A549 (cell line): Measurements from ENCODE around the gene RAB27A. TPM values are rescaled to one million over a fixed set of nuclear protein-coding genes. Genes with fewer than 3 reads are reported as not detected.

ENCODE experiments used
- ATAC-seq, 2 experiments: fragments of 200-7000 bp in 1 of 2; fragments of >200 bp in 1 of 2; cut with Nextera tagmentation in 1 of 2; cut with Tn5 transposase in 1 of 2; 3 replicates each; pipeline versions ENCODE4 v1.8.0 to v1.9.1; 2018 to 2020; ENCODE audit warnings: mild to moderate bottlenecking in 1 of 2, moderate library complexity in 1 of 2
- CTCF ChIA-PET: fragments of 300-600 bp; sonication (Branson Sonifier 250); formaldehyde crosslinking; extraction: SDS; loops from one replicate; lab custom pipeline; 2021; ENCODE audit warnings: antibody characterized with exemption, inconsistent platforms; lab: Yijun Ruan, JAX
- POLR2A ChIA-PET: fragments of 350-600 bp; formaldehyde crosslinking; extraction: SDS; loops from one replicate; lab custom pipeline; 2021; ENCODE audit warnings: antibody characterized with exemption, inconsistent platforms; lab: Yijun Ruan, JAX
- DNase-seq, 2 experiments: peaks; one replicate each; pipeline versions ENCODE4 v3.0.0 to v3.0.0-alpha.2; 2011 to 2016; ENCODE audit warnings: low read depth in 1 of 2, low spot score in 1 of 2
- FAIRE-seq: peaks from 2 replicates; lab custom pipeline; 2011; peaks lifted over from hg19 to GRCh38; lab: Jason Lieb, UNC
- H3K27ac ChIP-seq, 2 experiments: fragments of >200 bp; sonication (Bioruptor Twin); formaldehyde crosslinking; 3 replicates each; pipeline ENCODE4 v1.5.1; 2016 to 2017
- H3K4me1 ChIP-seq: fragments of >200 bp; sonication (Bioruptor Twin); formaldehyde crosslinking; 3 replicates; pipeline ENCODE4 v1.6.1; 2016
- H3K4me2 ChIP-seq: fragments of >200 bp; sonication (Bioruptor Twin); formaldehyde crosslinking; 3 replicates; pipeline ENCODE4 v1.6.1; 2016
- H3K4me3 ChIP-seq: fragments of >200 bp; sonication (Bioruptor Twin); formaldehyde crosslinking; 3 replicates; pipeline ENCODE4 v1.5.1; 2016
- H3K9me3 ChIP-seq: fragments of >200 bp; sonication (Bioruptor Twin); formaldehyde crosslinking; 3 replicates; pipeline ENCODE4 v1.6.1; 2016
- CEBPB ChIP-seq, 2 experiments: fragments of >200 bp in 1 of 2; sonication (Bioruptor Twin) in 1 of 2; formaldehyde crosslinking in 1 of 2; IDR thresholded peaks; 2 replicates each; pipeline ENCODE4 v1.6.1; 2012 to 2016
- CHD2 ChIP-seq: fragments of 150-350 bp; IDR thresholded peaks from 2 replicates; pipeline ENCODE4 v1.6.1; 2014; ENCODE audit warnings: low read length; ENCODE audit not compliant: partially characterized antibody
- CTCF ChIP-seq: fragments of >200 bp; sonication (Bioruptor Twin); formaldehyde crosslinking; IDR thresholded peaks from 3 replicates; pipeline ENCODE4 v1.5.1; 2016
- E2F6 ChIP-seq: IDR thresholded peaks from 2 replicates; pipeline ENCODE4 v1.6.1; 2012; ENCODE audit warnings: low read depth, borderline replicate concordance
- HOXB5 ChIP-seq: fragments of 250-450 bp; sonication (Bioruptor Pico); IDR thresholded peaks from 2 replicates; pipeline ENCODE4 v1.5.0; 2020; ENCODE audit warnings: mild to moderate bottlenecking, moderate library complexity
- MAFK ChIP-seq: fragments of 450-650 bp; IDR thresholded peaks from 2 replicates; pipeline ENCODE4 v1.6.1; 2014; ENCODE audit not compliant: partially characterized antibody
- NFE2L2 ChIP-seq: fragments of 150-350 bp; conservative IDR thresholded peaks from 2 replicates; pipeline ENCODE4 v1.6.1; 2014; ENCODE audit warnings: low read length
- RAD21 ChIP-seq, 2 experiments: fragments of >200 bp in 1 of 2; sonication (Bioruptor Twin) in 1 of 2; formaldehyde crosslinking in 1 of 2; IDR thresholded peaks in 1 of 2; conservative IDR thresholded peaks in 1 of 2; 2 replicates in 1 of 2; 3 replicates in 1 of 2; pipeline ENCODE4 v1.6.1; 2012 to 2018; ENCODE audit warnings: inconsistent platforms in 1 of 2
- RCOR1 ChIP-seq: fragments of 150-350 bp; IDR thresholded peaks from 2 replicates; pipeline ENCODE4 v1.6.1; 2014; ENCODE audit warnings: antibody characterized with exemption, low read length, low read depth
- SMC3 ChIP-seq: fragments of >200 bp; sonication (Bioruptor Twin); formaldehyde crosslinking; IDR thresholded peaks from 3 replicates; pipeline ENCODE4 v1.6.1; 2018; ENCODE audit warnings: inconsistent platforms
- SREBF2 ChIP-seq: fragments of 450-650 bp; IDR thresholded peaks from 2 replicates; pipeline ENCODE4 v1.6.1; 2014; ENCODE audit warnings: mild to moderate bottlenecking, moderate library complexity
- WGBS: methylation state at CpG from one replicate; pipeline ENCODE4 v1.1.6; 2017; ENCODE audit errors: missing lambda C conversion rate; 5-methylcytosine and 5-hydroxymethylcytosine counted together
- polyA plus RNA-seq, 4 experiments: library from polyadenylated mRNA; depleted of rRNA in 3 of 4; stranded (reverse); fragments of >200 nt; fragmentation: RNase III in 1 of 4; extraction: RNeasy Plus Mini Kit Qiagen cat#74134 plus additional on column Dnase treatment in 1 of 4; gene quantifications; 2 replicates in 3 of 4; 3 replicates in 1 of 4; pipeline ENCODE4 v1.2.3, GENCODE V29; 2011 to 2017

RAB27A gene
- polyA plus RNA-seq, 2 of the 4 experiments (the other 2 are of a cell fraction): 8.1 to 17.0 TPM

DNA sequence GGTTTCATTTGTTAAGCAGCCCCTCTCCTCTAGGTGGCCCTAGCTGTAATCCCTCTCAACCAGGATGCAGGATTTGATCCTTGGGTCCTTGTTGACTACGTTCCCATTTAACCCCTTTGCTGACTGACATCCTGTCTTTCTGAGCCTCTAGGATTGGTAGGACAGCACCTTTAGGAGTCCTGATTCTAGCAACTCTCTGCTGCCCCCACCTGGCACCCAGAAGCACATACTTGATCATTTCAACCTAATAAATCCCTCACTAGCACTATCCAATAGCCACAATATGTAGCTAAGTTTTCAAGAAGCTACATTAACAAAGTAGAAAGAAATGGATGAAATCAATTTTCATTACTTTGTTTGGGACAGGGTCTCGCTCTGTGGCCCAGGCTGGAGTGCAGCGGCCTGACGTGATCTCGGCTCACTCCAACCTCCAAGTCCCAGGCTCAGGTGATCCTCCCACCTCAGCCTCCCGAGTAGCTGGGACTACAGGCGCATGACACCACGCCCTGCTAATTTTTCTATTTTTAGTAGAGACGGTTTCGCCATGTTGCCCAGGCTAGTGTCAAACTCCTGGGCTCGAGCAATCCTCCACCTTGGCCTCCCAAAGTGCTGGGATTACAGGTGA lies 121.2 kb downstream of the RAB27A start:
- peak; percentile 46 for FAIRE-seq
- Histone ChIP-seq H3K27ac (no peak overlapping the region), H3K4me3 (no peak overlapping the region), H3K4me2 (no peak overlapping the region), H3K4me1 (peaks cover 7% of the 10 kb centered on the region; the same call in 1 of the 3 replicates), H3K9me3 (no peaks in the 10 kb centered on the region)
- CTCF ChIA-PET: interaction anchor here (0.5 to 3.6 kb wide), 20 partner anchors 9 to 952 kb away, joined by 3 to 15 read pairs (median 4); no protein-coding TSS in a partner anchor
- POLR2A ChIA-PET: interaction anchor here (1.9 kb wide), 1 partner anchor 28 kb away, joined by 4 read pairs; the partner anchor contains the start of gene RSL24D1
- WGBS: 37% methylated on average over 11 of the region's 11 CpGs
- peak; percentile 90 to 95 for ATAC-seq
- TF ChIP-seq RAD21 (conservative IDR thresholded peaks at IDR 0.05 in 1 of 2, IDR thresholded peaks at IDR 0.05 in 1 of 2) (peak; percentile 72 to 81), SMC3 (peak; percentile 69), CHD2 (no peak), CTCF (peak; percentile 86), CEBPB (IDR thresholded peaks at IDR 0.05) (no peak)
- peak; percentile 76 to 88 for DNase-seq

- TF ChIP-seq HOXB5 (CRISPR knock-in tag) (no peak), E2F6 (no peak), CEBPB (IDR thresholded peaks at IDR 0.05) (no peak), RCOR1 (no peak), NFE2L2 (no peak), SREBF2 (no peak), MAFK (no peak)
- FAIRE-seq: no peak
- CTCF ChIA-PET: interaction anchor here (1.2 to 1.8 kb wide), 3 partner anchors 10 to 33 kb away, joined by 3 to 4 read pairs (median 4); partner anchors contain the start of gene RSL24D1
Measured at GRCh38 chr15:55164284-55164683, 125.3 kb downstream of the RAB27A start.

More at GRCh38 chr15:55164284-55164683, 125.3 kb downstream of the RAB27A start:
- ATAC-seq (no peak), DNase-seq (no peak)
- H3K4me1 ChIP-seq: no peaks in the 10 kb centered on the region
- no peak overlapping the region for H3K27ac ChIP-seq
- POLR2A ChIA-PET: no interaction called here
- H3K4me2 ChIP-seq: no peak overlapping the region
- 59% methylated on average over 4 of the region's 4 CpGs for WGBS
- no peaks in the 10 kb centered on the region for H3K9me3 ChIP-seq
- H3K4me3 ChIP-seq: no peak overlapping the region

Other genes with a start within 250 kb of the RAB27A start
- 171 and 257 TPM in 2 replicates for gene RSL24D1, start 92.9 kb downstream of the RAB27A start, polyA plus RNA-seq (2011; rRNA removed)
- 103 to 121 TPM (median 104 TPM) in 3 replicates for gene RSL24D1, start 92.9 kb downstream of the RAB27A start, polyA plus RNA-seq (2017; fragmentation: RNase III; extraction: RNeasy Plus Mini Kit Qiagen cat#74134 plus additional on column Dnase treatment)
- 26.5 and 42.3 TPM in 2 replicates for gene PIGBOS1, start 29.3 kb upstream of the RAB27A start, polyA plus RNA-seq (2011; rRNA removed)
- gene PIGBOS1, start 29.3 kb upstream of the RAB27A start, polyA plus RNA-seq (2017; fragmentation: RNase III; extraction: RNeasy Plus Mini Kit Qiagen cat#74134 plus additional on column Dnase treatment): 32.5 to 34.2 TPM (median 33.5 TPM) in 3 replicates
- 43.3 and 43.4 TPM in 2 replicates for gene PIGB, start 29.4 kb upstream of the RAB27A start, polyA plus RNA-seq (2011; rRNA removed)
- gene PIGB, start 29.4 kb upstream of the RAB27A start, polyA plus RNA-seq (2017; fragmentation: RNase III; extraction: RNeasy Plus Mini Kit Qiagen cat#74134 plus additional on column Dnase treatment): 17.6 to 21.5 TPM (median 19.8 TPM) in 3 replicates
- gene CCPG1, start 118.5 kb upstream of the RAB27A start, polyA plus RNA-seq (2011; rRNA removed): 173 and 176 TPM in 2 replicates
- gene CCPG1, start 118.5 kb upstream of the RAB27A start, polyA plus RNA-seq (2017; fragmentation: RNase III; extraction: RNeasy Plus Mini Kit Qiagen cat#74134 plus additional on column Dnase treatment): 35.2 to 38.0 TPM (median 36.6 TPM) in 3 replicates
- 13.4 and 14.8 TPM in 2 replicates for gene PIERCE2, start 118.7 kb upstream of the RAB27A start, polyA plus RNA-seq (2011; rRNA removed)
- gene PIERCE2, start 118.7 kb upstream of the RAB27A start, polyA plus RNA-seq (2017; fragmentation: RNase III; extraction: RNeasy Plus Mini Kit Qiagen cat#74134 plus additional on column Dnase treatment): 3.3 to 4.8 TPM (median 4.3 TPM) in 3 replicates
- gene DNAAF4, start 218.4 kb upstream of the RAB27A start, polyA plus RNA-seq (2011; rRNA removed): 6.0 and 9.3 TPM in 2 replicates
- 12.9 to 14.5 TPM (median 13.5 TPM) in 3 replicates for gene DNAAF4, start 218.4 kb upstream of the RAB27A start, polyA plus RNA-seq (2017; fragmentation: RNase III; extraction: RNeasy Plus Mini Kit Qiagen cat#74134 plus additional on column Dnase treatment)